Uterus (tissue), 4 donors: ENCODE data around the gene DCUN1D2. TPM values are rescaled to one million over a fixed set of nuclear protein-coding genes. Genes with fewer than 3 reads are reported as not detected.

Experiments used
- DNase-seq, 2 donors: peaks; one replicate each; pipeline ENCODE4 v3.0.0-alpha.2; 2019 to 2020
- H3K27ac ChIP-seq, 2 donors: fragments of 200-600 bp; sonication (generic); 1 replicate in 1 of 2; 2 replicates in 1 of 2; pipeline ENCODE4 v1.5.1; 2016 to 2018
- H3K27me3 ChIP-seq, 2 donors: fragments of 200-600 bp; sonication (generic); one replicate each; pipeline ENCODE4 v1.5.1; 2018 to 2019; ENCODE audit warnings: control low read depth in 1 of 2
- H3K36me3 ChIP-seq, 2 donors: fragments of 200-600 bp; sonication (generic); one replicate each; pipeline ENCODE4 v1.5.1; 2019; ENCODE audit warnings: control low read depth in 1 of 2
- H3K4me1 ChIP-seq, 2 donors: fragments of 200-600 bp; sonication (generic); one replicate each; pipeline ENCODE4 v1.5.1; 2018 to 2019; ENCODE audit warnings: control low read depth in 1 of 2
- H3K4me3 ChIP-seq, 2 donors: fragments of 200-600 bp; sonication (generic); 1 replicate in 1 of 2; 2 replicates in 1 of 2; pipeline ENCODE4 v1.5.1; 2018 to 2019; ENCODE audit warnings: mild to moderate bottlenecking in 1 of 2
- H3K9me3 ChIP-seq, 2 donors: fragments of 200-600 bp; sonication (generic); one replicate each; pipeline ENCODE4 v1.5.1; 2019; ENCODE audit warnings: control low read depth in 1 of 2
- POLR2A ChIP-seq, 2 donors: fragments of 450-650 bp; IDR thresholded peaks; one replicate each; pipeline ENCODE4 v1.6.1; 2016; ENCODE audit warnings: antibody characterized with exemption in 2 of 2, mild to moderate bottlenecking in 1 of 2, moderate library complexity in 1 of 2
- intact Hi-C: fragments of 100-400 bp; cut with DNase I; formaldehyde crosslinking; loops from one replicate; pipeline ENCODE4 v1.15.1; 2023; ENCODE audit warnings: low total_unique reads
- total RNA-seq, 4 donors: library from RNA; depleted of rRNA in 3 of 4; stranded (reverse); fragments of >200 nt in 3 of 4; gene quantifications; one replicate each; pipeline versions ENCODE4 v1.1.0 to v1.2.4, GENCODE V29; 2014 to 2023
- TF ChIP-seq, protein P1 (sequence below), 4 experiments: fragments of 200-600 bp in 2 of 4; fragments of 450-650 bp in 2 of 4; sonication (generic) in 2 of 4; IDR thresholded peaks; one replicate each; pipeline ENCODE4 v1.5.1; 2016 to 2019; ENCODE audit warnings: antibody characterized with exemption in 4 of 4, mild to moderate bottlenecking in 2 of 4, moderate library complexity in 1 of 4
- donor health status: DM: yes; HTN: yes; CAD: no.

The DCUN1D2 gene
- total RNA-seq, 4 donors from 2014 or later = 7.7 to 68.2 (median 29.3) TPM

DNA sequence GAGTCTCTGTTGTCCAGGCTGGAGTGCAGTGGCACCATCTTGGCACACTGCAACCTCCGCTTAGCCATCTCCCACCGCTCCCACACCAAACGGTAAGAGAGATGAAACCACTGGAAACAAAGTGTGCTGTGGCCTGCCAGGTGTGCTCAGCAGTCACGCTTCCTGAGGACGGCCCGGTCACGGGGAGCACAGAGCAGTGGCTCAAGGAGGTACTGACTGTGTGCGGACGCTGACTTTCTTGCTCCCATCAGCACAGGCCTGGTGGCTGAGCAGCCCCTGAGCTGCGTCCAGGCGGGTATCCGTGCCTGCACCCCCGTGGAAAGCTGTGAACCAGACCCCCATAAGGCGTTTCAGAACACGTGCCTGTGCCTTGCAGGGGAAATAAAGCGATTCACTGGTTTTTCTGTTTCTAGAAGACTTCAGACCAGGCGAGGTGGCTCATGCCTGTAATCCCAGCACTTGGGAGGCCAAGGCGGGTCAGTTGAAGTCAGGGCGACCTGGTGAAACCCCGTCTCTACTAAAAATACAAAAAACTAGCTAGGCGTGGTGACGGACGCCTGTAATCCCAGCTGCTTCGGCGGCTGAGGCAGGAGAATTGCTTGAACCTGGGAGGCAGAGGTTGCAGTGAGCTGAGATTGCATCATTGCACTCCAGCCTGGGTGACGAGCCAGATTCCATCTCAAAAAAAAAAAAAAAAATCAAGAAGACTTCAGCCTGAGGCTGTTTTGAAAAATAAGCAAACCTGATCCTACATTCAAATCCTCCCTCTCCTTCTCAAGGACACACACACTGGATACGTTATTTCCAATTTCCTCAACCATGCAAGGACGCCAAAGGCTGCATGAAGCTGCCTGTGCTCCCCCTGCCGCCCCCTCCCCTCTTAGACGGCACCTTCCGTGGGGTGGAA, 62.7 kb downstream of the DCUN1D2 start:
- intact Hi-C loops = no loop called here
- H3K27ac ChIP-seq = no peak overlapping the region
- TF ChIP-seq, protein P1, sequence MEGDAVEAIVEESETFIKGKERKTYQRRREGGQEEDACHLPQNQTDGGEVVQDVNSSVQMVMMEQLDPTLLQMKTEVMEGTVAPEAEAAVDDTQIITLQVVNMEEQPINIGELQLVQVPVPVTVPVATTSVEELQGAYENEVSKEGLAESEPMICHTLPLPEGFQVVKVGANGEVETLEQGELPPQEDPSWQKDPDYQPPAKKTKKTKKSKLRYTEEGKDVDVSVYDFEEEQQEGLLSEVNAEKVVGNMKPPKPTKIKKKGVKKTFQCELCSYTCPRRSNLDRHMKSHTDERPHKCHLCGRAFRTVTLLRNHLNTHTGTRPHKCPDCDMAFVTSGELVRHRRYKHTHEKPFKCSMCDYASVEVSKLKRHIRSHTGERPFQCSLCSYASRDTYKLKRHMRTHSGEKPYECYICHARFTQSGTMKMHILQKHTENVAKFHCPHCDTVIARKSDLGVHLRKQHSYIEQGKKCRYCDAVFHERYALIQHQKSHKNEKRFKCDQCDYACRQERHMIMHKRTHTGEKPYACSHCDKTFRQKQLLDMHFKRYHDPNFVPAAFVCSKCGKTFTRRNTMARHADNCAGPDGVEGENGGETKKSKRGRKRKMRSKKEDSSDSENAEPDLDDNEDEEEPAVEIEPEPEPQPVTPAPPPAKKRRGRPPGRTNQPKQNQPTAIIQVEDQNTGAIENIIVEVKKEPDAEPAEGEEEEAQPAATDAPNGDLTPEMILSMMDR (IDR thresholded peaks at IDR 0.05) = no peak
- no peak for TF ChIP-seq POLR2A (IDR thresholded peaks at IDR 0.05)
- no peak for DNase-seq
- H3K4me3 ChIP-seq = no peak overlapping the region
- H3K27me3 ChIP-seq = no peaks in the 10 kb centered on the region
- no peaks in the 10 kb centered on the region for H3K36me3 ChIP-seq
- no peaks in the 10 kb centered on the region for H3K9me3 ChIP-seq
- H3K4me1 ChIP-seq = no peaks in the 10 kb centered on the region

DNA sequence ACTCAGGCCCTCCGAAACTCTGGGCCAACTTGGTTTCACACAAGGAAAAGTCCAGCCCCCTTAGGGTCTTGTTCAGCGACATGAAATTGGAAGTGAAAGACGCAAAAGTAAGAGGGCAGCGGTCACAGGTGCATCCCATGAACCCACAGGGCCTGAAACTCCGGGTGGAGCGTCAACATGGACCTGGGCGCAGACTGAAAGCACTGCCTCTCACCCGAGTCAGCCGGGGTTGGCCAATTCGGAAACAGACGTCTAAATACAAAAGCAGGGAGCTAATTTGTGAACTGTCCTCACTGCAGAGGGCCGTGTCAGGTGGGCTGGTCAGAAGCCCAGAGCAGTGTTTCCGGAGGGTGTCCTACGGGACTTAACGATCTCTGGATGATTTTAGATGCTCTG, 63.9 kb downstream of the DCUN1D2 start:
- Histone ChIP-seq H3K27ac (no peak overlapping the region), H3K4me1 (no peaks in the 10 kb centered on the region), H3K36me3 (no peaks in the 10 kb centered on the region), H3K4me3 (no peak overlapping the region), H3K9me3 (no peaks in the 10 kb centered on the region), H3K27me3 (no peaks in the 10 kb centered on the region)
- TF ChIP-seq POLR2A (IDR thresholded peaks at IDR 0.05) = no peak
- TF ChIP-seq, protein P1 (IDR thresholded peaks at IDR 0.05) = no peak
- intact Hi-C loops = no loop called here
- no peak for DNase-seq

DNA sequence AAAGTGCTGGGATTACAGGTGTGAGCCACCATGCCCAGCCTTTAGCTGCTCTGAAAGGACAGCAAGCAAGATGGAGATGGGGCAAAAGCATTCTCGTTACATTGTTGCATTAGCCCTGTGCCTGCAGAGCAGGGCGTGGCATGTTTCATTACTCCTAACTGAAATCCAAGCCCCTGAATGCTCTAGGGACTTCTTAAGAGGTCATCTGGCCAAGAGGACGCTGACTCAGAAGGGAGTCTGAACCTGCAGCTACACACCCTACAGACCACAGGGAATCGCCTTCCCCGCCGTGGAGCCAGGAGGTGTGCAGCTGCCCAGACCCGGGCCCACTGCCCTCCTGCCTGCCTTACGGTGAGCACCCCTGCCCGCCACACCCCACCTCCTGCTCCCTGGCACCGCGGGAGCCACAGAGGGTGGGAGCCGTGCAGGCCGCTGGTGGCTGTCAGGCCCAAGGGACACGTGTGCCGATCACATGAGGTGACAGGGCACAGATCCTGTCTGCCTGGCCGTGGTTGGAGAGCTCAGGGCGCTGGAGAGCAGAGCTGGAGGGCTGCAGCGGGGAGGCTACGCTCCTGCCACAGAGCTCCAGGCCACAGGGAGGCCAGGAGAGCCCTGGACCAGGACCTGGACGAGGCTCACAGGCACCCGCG, 64.4 kb downstream of the DCUN1D2 start:
- H3K9me3 ChIP-seq = no peaks in the 10 kb centered on the region
- no peak for DNase-seq
- H3K27ac ChIP-seq = no peak overlapping the region
- no peaks in the 10 kb centered on the region for H3K27me3 ChIP-seq
- no peaks in the 10 kb centered on the region for H3K36me3 ChIP-seq
- intact Hi-C loops = no loop called here
- H3K4me3 ChIP-seq = no peak overlapping the region
- TF ChIP-seq POLR2A (IDR thresholded peaks at IDR 0.05) = no peak
- TF ChIP-seq, protein P1 (IDR thresholded peaks at IDR 0.05) = no peak
- no peaks in the 10 kb centered on the region for H3K4me1 ChIP-seq

DNA sequence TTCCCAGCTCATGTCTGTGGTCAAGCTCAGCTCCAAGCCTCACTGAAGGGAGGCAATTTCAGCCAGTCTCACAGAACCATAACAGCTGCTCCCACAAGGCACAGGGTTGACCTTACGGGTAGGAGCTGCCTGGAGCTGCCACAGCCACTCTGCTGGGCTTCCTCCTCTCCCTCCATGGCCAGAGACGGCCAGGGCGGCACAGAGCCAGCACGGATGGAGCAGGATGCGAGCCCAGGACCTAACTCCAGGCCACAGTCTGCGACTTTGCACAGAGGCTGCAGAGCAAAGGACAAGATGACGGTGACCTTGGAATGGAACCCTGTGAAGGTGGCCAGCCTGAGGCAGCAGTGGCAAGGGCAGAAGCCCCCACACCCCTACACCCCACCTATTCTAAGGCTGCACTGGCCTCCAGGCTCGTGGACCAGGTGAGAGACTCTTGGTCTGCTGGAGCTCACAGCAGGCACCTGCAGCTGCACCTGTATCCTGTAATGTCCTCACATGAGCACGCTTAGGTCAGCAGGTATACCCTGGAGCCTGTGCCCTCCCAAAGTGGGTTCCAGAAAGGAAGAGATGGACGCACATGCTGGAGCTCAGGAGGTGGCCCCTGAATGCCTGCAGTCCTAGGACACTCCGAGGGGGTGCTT, 66.9 kb downstream of the DCUN1D2 start:
- intact Hi-C loops = no loop called here
- Histone ChIP-seq H3K4me1 (no peaks in the 10 kb centered on the region), H3K27ac (no peak overlapping the region), H3K4me3 (no peak overlapping the region), H3K36me3 (no peaks in the 10 kb centered on the region), H3K9me3 (no peaks in the 10 kb centered on the region), H3K27me3 (no peaks in the 10 kb centered on the region)
- no peak for TF ChIP-seq POLR2A (IDR thresholded peaks at IDR 0.05)
- TF ChIP-seq, protein P1 (IDR thresholded peaks at IDR 0.05) = no peak
- DNase-seq = no peak
